HCT116 (cell line): ENCODE data around the gene STAG3.

Experiments used
- CTCF ChIP-seq, 3 experiments: fragments of 200-600 bp in 1 of 3; sonication (generic) in 1 of 3; IDR thresholded peaks in 2 of 3; conservative IDR thresholded peaks in 1 of 3; 2 replicates each; pipeline ENCODE4 v1.5.1; 2012 to 2017; ENCODE audit warnings: low read depth in 2 of 3, low read length in 2 of 3, antibody characterized with exemption in 1 of 3, borderline replicate concordance in 1 of 3, control low read depth in 1 of 3, mild to moderate bottlenecking in 1 of 3, mixed read lengths in 1 of 3, mixed run types in 1 of 3, moderate library complexity in 1 of 3; ENCODE audit not compliant: insufficient read depth in 1 of 3
- POLR2AphosphoS5 ChIP-seq: IDR thresholded peaks from 2 replicates; pipeline ENCODE4 v1.6.1; 2011; ENCODE audit warnings: mild to moderate bottlenecking, low read depth, low read length, moderate library complexity

GRCh38 chr7:100215895-100216294 lies 38.2 kb downstream of the STAG3 start:
- no peak for TF ChIP-seq POLR2AphosphoS5
- TF ChIP-seq CTCF (IDR thresholded peaks at IDR 0.05 in 2 of 3, conservative IDR thresholded peaks at IDR 0.05 in 1 of 3; ENCODE audit: borderline replicate concordance in 1 of 3, insufficient read depth in 1 of 3, low read depth in 2 of 3, low read length in 2 of 3) = no peak
